Fibroblast of villous mesenchyme (primary cell): ENCODE measurements around the gene C11orf86. TPM values are rescaled to one million over a fixed set of nuclear protein-coding genes. Genes with fewer than 3 reads are reported as not detected.
A peak's percentile ranks its signal among the peaks of the same experiment; 100 is the strongest.

Source experiments
- DNase-seq: peaks from one replicate; pipeline ENCODE4 v3.0.0-alpha.2; 2010; ENCODE audit warnings: low read depth
- H3K4me3 ChIP-seq: 2 replicates; pipeline ENCODE4 v1.5.1; 2011; ENCODE audit warnings: low read depth, mild to moderate bottlenecking, low read length
- CTCF ChIP-seq: IDR thresholded peaks from 2 replicates; pipeline ENCODE4 v1.5.1; 2012; ENCODE audit warnings: low read depth, mild to moderate bottlenecking, low read length; ENCODE audit not compliant: insufficient read depth
- total RNA-seq: library from RNA; depleted of rRNA; stranded (reverse); fragments of >200 nt; gene quantifications from 2 replicates; pipeline ENCODE4 v1.2.3, GENCODE V29; 2012

The C11orf86 gene
- total RNA-seq, 1 donor, result not detected

GRCh38 chr11:66964495-66964894 lies 10.6 kb upstream of the C11orf86 start:
- no peak overlapping the region for H3K4me3 ChIP-seq
- TF ChIP-seq CTCF, result no peak
- no peak for DNase-seq

- no peak for TF ChIP-seq CTCF
- DNase-seq, result no peak
- H3K4me3 ChIP-seq, result no peak overlapping the region
These were observed 8.8 kb upstream of the C11orf86 start for GRCh38 chr11:66966351-66966750.

GRCh38 chr11:66967670-66968425 lies 7.3 kb upstream of the C11orf86 start:
- no peak for TF ChIP-seq CTCF
- peak; percentile 89 for DNase-seq
- no peak overlapping the region for H3K4me3 ChIP-seq

- no peak overlapping the region for H3K4me3 ChIP-seq
- DNase-seq, result peak; percentile 90
- no peak for TF ChIP-seq CTCF
These were observed 5.4 kb upstream of the C11orf86 start for GRCh38 chr11:66969584-66970225.

GRCh38 chr11:66970371-66970806 lies 4.7 kb upstream of the C11orf86 start:
- no peak for TF ChIP-seq CTCF
- H3K4me3 ChIP-seq, result no peak overlapping the region
- DNase-seq, result no peak

GRCh38 chr11:66970807-66971442 lies 4.2 kb upstream of the C11orf86 start:
- no peak overlapping the region for H3K4me3 ChIP-seq
- TF ChIP-seq CTCF, result no peak
- peak; percentile 100 for DNase-seq
